HG03342 (cell line): ENCODE results near the gene HPSE.
A peak's percentile ranks its signal among the peaks of the same experiment; 100 is the strongest.
"Not testable (repeated sequence)": the region's sequence is repeated elsewhere in the genome, so short reads cannot be mapped to it uniquely, and the experiment has no call there.

Experiments
- ATAC-seq: cut with Tn5 transposase; IDR thresholded peaks from one replicate; pipeline ENCODE4 v1.9.1; 2021; ENCODE audit warnings: mild to moderate bottlenecking, moderate library complexity; ENCODE audit not compliant: unreplicated experiment

HPSE gene

DNA sequence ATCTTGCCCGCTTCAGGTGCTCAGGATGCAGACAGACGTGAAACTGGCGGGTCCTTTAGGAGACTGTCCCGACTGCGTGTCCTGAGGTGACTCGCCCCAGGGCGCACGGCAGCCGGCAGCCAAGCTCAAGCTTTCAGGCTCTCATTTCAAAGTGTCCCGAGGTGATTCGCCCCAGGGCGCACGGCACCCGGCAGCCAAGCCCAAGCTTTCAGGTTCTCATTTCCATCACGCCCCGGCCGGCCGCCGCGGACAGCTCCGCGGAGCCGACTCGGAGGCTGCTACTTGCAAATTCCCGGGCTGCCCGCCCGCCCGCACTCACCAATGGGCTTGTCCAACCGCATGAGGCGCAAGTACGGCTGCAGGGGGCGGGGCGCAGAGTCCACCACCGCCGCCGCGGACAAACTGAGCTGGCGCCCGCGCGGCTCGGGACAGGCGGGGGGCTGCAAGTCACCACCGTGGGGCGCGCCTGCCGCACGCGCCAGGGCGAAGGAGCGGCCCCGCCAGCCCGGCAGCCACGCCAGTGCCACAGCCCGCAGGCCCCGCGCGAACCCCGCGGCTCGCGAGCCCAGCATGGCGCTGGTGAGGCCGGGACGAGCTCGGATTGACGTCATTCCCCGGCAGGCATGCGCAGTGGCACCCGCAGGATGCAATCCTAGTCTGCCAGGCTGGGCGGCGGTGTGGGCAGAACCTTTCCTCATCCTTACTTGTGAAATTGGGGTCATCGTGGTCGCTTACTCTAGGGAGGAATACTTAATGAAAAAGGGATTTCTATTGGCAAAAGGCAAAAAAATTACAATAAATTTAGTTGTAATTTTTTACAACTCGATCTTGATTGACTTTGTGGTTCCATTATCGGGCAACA lies 50.2 kb downstream of the HPSE start, which contains the start of gene COQ2:
COQ2 (minus strand) TSS at position 606 of the 862 bp plus-strand sequence; CDS start at position 572, 34 bp downstream.
- peak; percentile 87 for ATAC-seq

DNA sequence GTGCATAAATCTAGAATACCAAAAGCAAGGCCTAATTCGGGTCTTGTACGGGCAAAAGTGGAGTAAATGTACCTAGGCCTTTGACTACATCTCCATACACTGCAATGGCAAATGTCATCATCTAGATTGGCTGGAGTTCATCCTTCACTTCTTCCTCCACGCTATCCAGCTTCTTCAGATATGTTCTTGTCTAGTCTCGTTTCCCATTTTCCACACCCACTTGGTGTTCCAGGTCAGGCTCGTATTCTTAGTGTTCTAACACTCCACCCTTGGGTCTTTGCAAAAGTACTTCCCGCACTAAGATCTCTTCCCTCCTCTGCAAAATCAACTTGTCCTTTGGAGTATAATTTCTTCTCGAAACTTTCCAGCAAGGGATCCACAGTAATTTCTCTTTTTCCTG lies 51.5 kb downstream of the HPSE start:
- ATAC-seq, result no peak

DNA sequence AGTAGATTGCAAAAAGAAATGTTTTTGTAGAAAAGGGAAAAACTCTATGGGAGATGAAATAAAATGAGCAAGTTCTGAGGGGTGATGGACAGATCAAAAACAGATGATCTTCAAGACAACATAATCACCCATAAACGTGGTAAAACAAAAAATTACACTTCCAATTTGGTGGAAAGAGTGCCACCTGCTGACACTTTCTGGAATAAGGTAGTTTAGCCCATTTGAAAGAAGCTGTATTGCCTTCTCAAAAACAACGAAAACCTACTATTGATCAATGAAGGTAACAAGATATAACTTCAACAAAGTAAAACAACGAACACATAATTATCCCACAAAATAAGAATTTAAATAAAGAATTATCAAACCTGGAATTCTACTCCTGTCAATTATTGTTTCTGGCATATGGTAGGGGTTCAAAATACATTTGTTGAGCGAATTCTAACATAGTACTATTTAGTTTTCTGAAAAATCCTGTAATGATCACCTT lies 52.6 kb downstream of the HPSE start:
- no peak for ATAC-seq

DNA sequence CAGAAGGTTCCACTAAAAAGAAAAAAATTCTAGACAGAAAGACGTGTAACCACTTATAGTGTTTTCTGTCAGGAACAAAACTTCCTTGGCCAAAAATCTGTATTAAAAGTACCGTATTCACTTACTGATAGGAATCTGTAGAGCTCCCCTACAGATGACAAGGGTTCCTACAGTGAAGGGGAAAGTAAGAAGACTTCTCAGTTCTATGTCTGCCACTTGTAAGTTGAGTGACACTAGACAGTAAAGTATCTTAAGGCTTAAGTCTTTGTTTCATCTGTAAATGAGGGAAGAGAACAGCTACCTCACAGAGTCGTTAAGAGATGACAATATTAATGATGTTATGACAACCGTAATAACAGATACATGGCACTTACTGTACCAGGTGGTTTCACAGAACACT lies 53.3 kb downstream of the HPSE start:
- ATAC-seq, result no peak

DNA sequence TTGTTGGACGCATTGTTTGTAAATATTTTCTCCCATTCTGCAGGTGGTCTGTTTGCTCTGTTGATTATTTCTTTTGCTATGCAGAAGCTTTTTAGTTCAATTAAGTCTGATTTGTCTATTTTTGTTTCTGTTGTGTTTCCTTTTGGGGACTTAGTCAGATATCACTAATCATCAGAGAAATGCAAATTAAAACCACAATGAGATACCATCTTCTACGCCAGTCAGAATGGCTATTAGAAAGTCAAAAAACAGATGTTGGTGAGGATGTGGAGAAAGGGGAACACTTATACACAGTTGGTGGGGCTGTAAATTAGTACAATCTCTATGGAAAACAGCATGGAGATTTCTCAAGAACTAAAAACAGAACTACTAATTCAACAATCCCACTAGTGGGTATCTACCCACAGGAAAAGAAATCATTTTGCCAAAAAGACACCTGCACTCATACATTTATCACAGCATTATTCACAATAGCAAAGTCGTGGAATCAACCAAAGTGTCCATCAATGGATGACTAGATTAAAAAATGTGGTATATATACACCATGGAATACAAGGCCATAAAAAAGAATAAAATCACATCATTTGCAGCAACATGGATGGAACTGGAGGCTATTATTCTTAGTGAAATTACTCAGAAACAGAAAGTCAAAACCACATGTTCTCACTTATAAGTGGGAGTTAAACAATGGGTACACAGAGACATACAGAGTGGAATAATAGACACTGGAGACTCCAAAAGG lies 58.2 kb downstream of the HPSE start:
- ATAC-seq, result peak; percentile 68

DNA sequence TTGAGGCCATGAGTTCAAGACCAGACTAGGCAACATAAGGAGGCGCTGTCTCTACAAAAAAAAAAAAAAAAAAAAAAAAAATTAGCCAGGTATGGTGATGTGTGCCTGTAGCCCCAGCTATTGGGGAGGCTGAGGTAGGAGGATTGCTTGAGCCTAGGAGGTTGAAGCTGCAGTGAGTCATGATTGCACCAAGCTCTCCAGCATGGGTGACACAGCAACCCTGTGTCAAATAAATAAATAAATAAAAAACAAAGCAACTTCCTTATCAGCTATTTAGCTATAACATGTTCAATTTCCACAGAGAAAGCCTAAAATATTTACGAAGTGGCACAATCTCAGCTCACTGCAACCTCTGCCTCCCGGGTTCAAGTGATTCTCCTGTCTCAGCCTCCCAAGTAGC lies 60.7 kb downstream of the HPSE start:
- ATAC-seq, result not testable (repeated sequence)

DNA sequence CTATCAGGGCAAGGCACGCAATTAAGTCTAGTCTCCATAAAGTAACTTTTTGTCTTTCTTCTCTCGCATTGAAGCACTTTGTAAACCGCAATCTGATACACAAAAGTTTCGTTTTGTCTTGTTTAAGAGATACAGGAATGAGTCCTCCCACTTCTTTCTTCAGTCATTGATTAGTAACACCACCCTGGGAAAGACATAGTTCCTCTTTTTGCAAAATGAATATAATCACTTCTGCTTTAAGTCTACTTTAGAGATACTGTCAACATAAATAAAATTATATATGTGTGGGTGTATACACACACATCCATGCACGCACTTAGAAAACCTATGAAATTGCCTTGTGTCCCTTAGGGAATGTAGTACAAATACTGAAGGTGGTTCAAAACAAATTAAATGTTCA lies 61.7 kb downstream of the HPSE start:
- ATAC-seq, result peak; percentile 90

DNA sequence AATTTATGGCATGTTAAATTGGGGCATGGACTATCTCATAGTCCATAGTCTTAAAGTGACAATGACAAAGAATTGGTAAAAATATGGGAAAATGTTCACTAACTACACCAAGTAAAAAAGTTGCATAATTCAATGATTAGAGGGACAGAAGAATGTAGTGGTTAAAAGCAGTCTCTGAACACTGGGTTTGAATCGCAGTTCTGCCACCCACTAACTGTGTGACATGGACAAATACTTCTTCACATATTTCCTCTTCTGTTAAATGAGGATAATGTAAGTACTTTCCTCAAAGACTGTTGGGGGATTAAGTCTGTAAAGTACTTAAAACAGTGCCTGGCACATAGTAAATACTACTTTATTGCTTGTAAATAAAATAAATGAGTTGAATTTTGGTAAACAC lies 65.4 kb downstream of the HPSE start:
- ATAC-seq, result no peak

DNA sequence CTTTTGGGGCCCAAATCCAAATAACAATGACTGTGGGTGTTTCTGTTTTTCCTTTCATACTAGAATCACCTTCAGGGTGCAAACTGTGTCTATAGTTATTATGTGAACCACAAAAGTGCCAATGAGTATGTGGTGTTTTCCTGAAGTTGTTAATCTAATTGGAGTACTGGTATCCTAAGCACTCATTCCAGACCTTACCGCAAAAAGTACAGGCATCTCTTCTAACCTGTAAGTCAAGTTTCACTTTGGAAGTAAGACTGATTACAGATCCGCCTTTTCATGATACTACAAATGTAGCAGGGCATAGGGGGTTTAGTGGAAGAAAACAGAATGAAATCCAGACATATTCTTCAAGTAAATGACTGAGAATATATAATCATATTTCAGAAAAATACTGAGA lies 66.2 kb downstream of the HPSE start:
- no peak for ATAC-seq

DNA sequence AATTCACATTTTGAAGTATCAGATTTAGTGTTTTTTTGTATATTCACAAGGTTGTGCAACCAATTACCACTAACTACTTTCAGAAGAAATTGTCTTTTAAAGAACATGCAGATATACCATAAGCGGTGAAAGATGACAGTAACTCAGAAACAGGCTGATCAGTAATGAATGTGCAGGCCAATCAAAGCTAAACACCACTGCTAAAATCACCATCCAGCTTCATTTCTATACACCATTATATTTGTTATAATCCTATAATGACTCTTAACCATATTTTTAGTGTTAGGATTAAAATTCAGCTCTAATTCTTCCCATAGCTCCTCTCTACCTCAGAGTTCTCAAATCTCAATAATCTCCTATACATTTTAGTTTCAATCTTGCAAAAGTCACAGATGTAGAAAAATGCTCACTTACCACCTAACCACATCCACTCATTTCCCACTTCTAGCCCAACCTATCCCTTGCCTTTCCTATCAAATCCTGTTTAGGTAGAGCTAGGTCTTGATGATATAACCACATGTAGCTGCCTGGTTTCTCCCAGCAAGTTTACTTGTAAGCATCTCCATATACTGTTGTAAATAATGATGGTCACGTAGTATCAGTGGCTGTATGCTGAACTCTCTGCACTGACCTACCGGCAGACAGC lies 66.7 kb downstream of the HPSE start:
- ATAC-seq, result no peak

DNA sequence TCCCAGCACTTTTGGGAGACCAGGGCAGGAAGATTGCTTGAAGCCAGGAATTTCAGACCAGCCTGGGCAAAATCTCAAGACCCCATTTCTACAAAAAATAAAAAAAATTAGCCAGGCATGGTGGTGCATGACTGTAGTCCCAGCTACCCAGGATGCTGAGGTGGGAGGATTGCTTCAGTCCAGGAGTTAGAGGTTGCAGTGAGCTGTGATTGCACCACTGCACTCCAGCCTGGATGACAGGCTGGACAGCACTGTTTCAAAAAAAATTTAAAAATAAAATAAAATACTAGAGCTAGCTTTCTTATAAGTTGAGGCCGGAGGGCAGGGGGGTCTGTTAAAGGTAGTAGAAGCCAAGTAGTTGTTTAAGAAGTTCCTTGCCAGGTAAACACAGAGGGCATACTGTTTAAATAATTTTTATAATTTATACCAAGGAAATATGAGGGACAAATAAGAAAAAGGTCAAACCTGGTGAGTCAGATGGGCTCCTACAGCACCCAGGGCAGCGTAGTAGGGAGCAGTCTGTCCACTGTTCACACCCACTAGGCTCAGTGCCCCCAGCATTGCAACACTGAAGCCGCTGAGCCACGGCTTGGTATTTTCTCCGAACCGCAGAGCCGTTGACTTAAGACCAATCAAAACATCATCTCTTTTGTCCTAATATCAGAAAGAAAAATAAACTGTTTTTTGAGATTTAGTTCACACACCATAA lies 67.4 kb downstream of the HPSE start:
- no peak for ATAC-seq

DNA sequence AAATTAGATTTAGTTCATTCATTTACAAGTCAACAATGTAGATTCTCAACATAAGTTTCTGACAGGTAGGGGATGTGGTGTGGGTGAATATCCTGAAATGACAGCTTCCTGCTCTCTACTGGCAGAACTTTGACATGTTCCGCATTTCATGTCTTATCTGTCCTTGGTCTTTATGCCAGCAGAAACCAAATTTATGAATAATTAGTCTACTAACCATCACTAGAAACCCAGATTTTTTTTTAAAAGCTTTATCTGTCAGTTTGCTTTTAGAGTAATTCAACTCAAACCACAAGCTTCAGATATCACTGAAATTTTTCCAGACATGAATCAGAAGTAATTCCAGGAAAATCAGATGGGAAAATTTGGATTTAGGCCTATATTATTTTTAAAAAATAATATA lies 68.0 kb downstream of the HPSE start:
- ATAC-seq, result no peak

DNA sequence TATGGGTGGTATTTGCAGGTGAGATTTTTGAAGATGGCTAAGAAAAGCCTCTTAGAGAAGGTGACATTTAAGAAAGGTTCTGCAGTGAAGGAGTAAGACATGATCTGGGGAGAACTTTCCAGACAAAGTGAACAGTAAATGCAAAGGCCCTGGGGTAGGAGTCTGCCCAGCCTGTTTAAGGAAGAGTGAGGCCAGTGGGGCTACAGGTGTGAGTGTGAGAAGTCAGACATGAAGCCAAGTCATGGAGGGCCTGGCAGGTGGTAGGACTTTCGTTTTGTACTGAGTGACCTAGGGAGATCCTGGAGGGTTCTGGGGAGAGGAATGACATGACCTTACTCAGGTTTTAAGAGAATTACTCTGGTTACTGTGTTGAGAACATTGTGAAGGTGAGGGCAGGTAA lies 71.5 kb downstream of the HPSE start:
- no peak for ATAC-seq

DNA sequence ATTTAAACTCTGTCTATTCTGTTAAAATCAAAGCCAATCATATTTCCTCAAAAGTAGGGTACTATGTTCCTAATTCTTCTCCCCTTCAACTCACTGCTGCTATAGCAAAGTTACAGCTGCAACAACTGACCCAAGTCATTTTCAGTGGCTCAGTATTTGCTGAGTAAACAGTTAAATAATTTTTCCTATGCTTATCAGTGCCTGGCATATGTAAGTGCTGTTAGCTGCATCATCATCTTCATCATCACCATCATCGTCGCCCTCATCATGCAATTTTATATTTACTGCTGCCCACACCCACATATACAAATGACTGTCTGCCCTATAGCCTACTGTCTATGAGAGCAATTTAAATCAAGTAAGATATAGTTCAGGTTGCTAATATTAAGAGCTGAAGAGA lies 72.0 kb downstream of the HPSE start:
- ATAC-seq, result no peak

DNA sequence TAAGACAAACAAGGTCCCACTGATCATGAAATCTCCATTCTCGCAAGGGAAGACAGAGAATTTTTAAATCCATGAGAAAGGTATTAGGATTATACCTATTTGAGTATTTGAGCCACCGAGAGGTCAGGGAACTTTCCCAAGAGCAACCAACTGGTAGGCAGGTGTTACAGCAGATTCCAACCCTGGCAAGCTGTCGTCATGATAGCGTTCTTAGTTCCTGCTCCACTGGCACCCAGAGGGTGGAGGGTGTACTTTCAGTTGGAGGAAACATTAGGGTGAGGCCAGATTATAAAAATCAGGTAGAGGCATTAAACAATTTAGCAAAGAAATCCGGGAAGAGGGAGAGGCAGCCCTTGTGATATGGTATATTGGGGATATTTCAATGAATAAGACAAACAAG lies 73.3 kb downstream of the HPSE start:
- no peak for ATAC-seq

DNA sequence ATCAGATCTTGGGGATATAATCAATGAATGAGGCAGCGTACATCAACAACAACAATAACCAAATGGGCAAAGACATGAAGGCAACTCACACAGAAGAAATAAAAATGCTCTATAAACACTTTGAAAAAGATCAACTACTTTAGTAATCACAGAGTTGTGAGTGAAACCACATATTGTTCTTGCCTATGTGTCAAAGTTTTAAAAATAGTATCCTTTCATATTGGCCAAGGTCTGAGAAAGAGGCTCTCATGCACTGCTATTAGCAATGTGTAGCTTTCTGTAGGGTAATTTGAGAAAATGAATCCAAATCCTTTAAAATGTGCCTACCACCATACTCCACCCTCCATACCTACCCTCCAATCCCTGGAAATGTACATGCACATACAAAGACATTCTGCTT lies 75.1 kb downstream of the HPSE start:
- ATAC-seq, result no peak

DNA sequence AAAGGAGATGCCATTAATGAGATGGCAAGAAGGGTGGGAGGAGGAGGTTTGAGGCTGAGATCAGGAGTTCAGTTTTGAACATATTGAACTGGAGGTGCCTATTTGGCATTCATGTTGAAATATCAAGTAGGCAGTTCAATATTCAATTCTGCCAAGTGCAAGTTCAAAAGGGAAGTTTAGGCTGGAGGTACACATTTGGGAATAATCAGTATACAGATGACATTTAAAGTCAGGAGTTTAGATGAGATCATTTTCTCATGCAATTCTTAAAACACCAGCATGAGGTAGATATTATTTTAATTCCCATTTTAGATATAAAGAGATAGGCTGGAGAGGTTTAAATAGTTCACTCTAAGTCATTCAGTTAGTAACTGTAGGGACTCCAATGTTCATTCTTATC lies 76.2 kb downstream of the HPSE start:
- no peak for ATAC-seq

DNA sequence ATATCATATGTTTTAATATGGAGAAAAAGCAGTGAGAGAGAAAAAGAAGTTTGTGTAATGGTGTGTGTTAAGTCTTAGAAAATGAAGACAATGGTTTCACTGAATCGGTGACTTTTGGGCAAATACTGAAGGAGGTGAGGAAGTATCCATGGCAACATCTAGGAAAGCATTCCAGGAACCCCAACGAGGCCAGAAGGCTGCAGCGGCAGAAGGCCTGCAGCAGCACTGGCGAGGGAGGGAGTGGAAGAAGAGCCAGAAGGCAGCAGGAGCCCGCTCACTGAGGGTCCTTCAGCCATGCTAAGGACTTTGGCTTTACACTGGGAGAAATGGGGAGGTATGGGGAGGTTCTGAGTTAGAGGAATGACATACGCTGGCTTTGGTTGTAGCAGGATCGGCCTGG lies 76.8 kb downstream of the HPSE start:
- ATAC-seq, result no peak

DNA sequence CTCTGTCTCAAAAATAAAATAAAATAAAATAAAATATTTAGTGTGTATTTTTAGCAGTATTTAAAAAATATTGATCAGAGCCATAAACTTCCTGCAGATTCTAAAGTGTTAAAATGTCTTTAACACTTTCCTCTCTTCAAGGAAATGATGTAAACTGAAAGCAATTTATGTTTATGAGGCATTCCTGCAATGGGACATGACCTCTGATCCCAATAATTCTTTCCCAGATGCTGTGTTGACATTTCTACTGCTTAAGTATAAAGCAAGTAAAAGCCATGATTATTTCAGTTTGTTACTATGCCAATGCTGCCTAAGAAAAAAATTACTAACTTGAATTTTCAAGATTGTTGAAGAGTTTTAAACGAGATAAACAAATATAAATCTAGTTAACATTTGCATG lies 79.1 kb downstream of the HPSE start:
- ATAC-seq, result no peak

DNA sequence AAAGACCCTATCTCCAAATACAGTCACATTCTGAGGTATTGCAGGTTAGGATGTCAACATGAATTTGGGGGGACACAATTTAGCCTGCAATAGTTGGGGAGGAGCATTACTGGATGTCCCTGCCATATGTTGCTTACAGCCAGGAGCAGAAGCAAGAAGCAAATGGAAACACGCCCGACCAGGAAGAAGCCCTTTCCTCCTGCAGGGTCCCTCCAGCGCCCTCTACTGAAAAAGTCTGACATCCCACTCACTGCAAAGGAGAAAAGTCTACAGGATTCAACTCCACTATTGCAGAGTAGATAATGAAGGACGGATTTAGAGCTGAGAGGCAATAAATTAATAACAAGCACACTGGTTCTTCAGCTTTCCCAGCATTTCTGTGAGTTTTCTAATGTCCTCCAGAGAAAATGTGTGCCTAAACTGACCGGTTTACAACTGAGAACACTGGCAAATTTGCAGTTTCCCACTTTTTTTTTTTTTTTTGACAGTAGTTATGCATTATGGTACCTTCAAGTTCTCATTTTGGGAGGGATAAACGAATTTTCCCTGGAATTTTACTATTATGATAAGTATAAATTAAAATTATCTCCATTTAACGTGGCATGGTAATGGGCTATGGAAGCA lies 81.8 kb downstream of the HPSE start:
- ATAC-seq, result peak; percentile 57

DNA sequence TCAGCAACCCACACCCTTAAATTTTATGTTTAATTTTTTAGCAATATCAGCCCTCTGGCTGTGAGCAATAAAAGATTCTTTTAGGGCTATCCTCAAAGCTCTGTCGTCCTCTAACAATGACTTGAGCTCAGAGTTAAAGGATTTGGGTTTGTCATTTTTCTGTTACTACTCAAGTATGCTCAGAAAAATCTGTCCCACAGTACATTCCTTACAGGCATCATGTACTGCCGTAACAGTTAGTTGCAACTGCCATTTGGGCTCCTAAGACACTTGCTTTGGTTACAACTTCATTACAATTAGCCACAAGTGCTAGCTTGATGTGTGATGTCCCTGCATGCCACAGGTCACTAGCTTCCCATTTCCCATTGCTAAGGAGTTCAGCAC lies 83.2 kb downstream of the HPSE start:
- no peak for ATAC-seq
